H9 (cell line): ENCODE data around the gene UBE2D2. TPM values are rescaled to one million over a fixed set of nuclear protein-coding genes. Genes with fewer than 3 reads are reported as not detected.

ENCODE experiments used
- DNase-seq: peaks from one replicate; pipeline ENCODE4 v3.0.0-alpha.2; 2017
- H2AFZ ChIP-seq: one replicate; pipeline ENCODE4 v1.6.1; 2013; ENCODE audit warnings: mild to moderate bottlenecking, low read length, control low read depth, moderate library complexity
- H2AK5ac ChIP-seq: 2 replicates; pipeline ENCODE4 v1.6.1; 2013; ENCODE audit warnings: low read length, control low read depth, mixed read lengths; ENCODE audit not compliant: insufficient read length
- H2BK120ac ChIP-seq: one replicate; pipeline ENCODE4 v1.6.1; 2013; ENCODE audit warnings: low read depth, mild to moderate bottlenecking, low read length, control low read depth, inconsistent platforms; ENCODE audit not compliant: poor library complexity, severe bottlenecking
- H2BK12ac ChIP-seq: 2 replicates; pipeline ENCODE4 v1.6.1; 2013; ENCODE audit warnings: low read length, control low read depth, mixed read lengths, low read depth; ENCODE audit not compliant: insufficient read length
- H2BK15ac ChIP-seq: 2 replicates; pipeline ENCODE4 v1.6.1; 2013; ENCODE audit warnings: low read depth, low read length, control low read depth
- H2BK20ac ChIP-seq: one replicate; pipeline ENCODE4 v1.6.1; 2013; ENCODE audit warnings: low read depth, mild to moderate bottlenecking, low read length, control low read depth, inconsistent platforms; ENCODE audit not compliant: poor library complexity, severe bottlenecking
- H2BK5ac ChIP-seq: 2 replicates; pipeline ENCODE4 v1.6.1; 2013; ENCODE audit warnings: low read length, control low read depth, mixed read lengths; ENCODE audit not compliant: insufficient read length
- H3K14ac ChIP-seq: 2 replicates; pipeline ENCODE4 v1.6.1; 2013; ENCODE audit warnings: low read length, control low read depth; ENCODE audit not compliant: insufficient read depth
- H3K18ac ChIP-seq: 2 replicates; pipeline ENCODE4 v1.6.1; 2013; ENCODE audit warnings: low read depth, mild to moderate bottlenecking, mixed read lengths, low read length, control low read depth; ENCODE audit not compliant: insufficient read length
- H3K23ac ChIP-seq: 2 replicates; pipeline ENCODE4 v1.6.1; 2013; ENCODE audit warnings: low read length, control low read depth, mixed read lengths, low read depth; ENCODE audit not compliant: insufficient read length
- H3K23me2 ChIP-seq: 2 replicates; pipeline ENCODE4 v1.6.1; 2013; ENCODE audit warnings: low read depth, mild to moderate bottlenecking, mixed read lengths, low read length, control low read depth; ENCODE audit not compliant: insufficient read length, poor library complexity, severe bottlenecking
- H3K27ac ChIP-seq: 2 replicates; pipeline ENCODE4 v1.5.1; 2013; ENCODE audit warnings: low read length, control low read depth, mixed read lengths, low read depth; ENCODE audit not compliant: insufficient read length
- H3K27me3 ChIP-seq: 2 replicates; pipeline ENCODE4 v1.6.1; 2013; ENCODE audit warnings: low read length, control low read depth, inconsistent platforms; ENCODE audit not compliant: insufficient read depth
- H3K4ac ChIP-seq: 2 replicates; pipeline ENCODE4 v1.6.1; 2013; ENCODE audit warnings: low read depth, mild to moderate bottlenecking, control low read depth, inconsistent platforms, low read length, moderate library complexity
- H3K4me1 ChIP-seq: 2 replicates; pipeline ENCODE4 v1.6.1; 2013; ENCODE audit warnings: low read length, control low read depth, inconsistent platforms; ENCODE audit not compliant: insufficient read depth
- H3K4me2 ChIP-seq: 2 replicates; pipeline ENCODE4 v1.6.1; 2013; ENCODE audit warnings: low read length, control low read depth, mixed read lengths; ENCODE audit not compliant: insufficient read length, insufficient read depth
- H3K56ac ChIP-seq: 2 replicates; pipeline ENCODE4 v1.6.1; 2013; ENCODE audit warnings: low read depth, mild to moderate bottlenecking, mixed read lengths, low read length, control low read depth; ENCODE audit not compliant: insufficient read length
- H3K79me1 ChIP-seq: 2 replicates; pipeline ENCODE4 v1.6.1; 2013; ENCODE audit warnings: low read depth, mild to moderate bottlenecking, moderate library complexity, low read length, control low read depth, inconsistent platforms; ENCODE audit not compliant: insufficient read depth, poor library complexity, severe bottlenecking
- H3K79me2 ChIP-seq: 2 replicates; pipeline ENCODE4 v1.6.1; 2013; ENCODE audit warnings: low read length, control low read depth, inconsistent platforms; ENCODE audit not compliant: insufficient read depth
- H3K9ac ChIP-seq: 2 replicates; pipeline ENCODE4 v1.6.1; 2013; ENCODE audit warnings: low read length, control low read depth, mixed read lengths; ENCODE audit not compliant: insufficient read length; ENCODE audit errors: extremely low read depth
- H3K9me3 ChIP-seq: one replicate; pipeline ENCODE4 v1.6.1; 2013; ENCODE audit warnings: low read depth, low read length, inconsistent platforms; ENCODE audit not compliant: control insufficient read depth
- H3T11ph ChIP-seq: one replicate; pipeline ENCODE4 v1.6.1; 2013; ENCODE audit warnings: mild to moderate bottlenecking, low read length, control low read depth, inconsistent platforms
- H4K20me1 ChIP-seq: one replicate; pipeline ENCODE4 v1.6.1; 2013; ENCODE audit not compliant: control insufficient read depth, insufficient read length, insufficient read depth
- H4K5ac ChIP-seq: 2 replicates; pipeline ENCODE4 v1.6.1; 2013; ENCODE audit warnings: low read depth, mild to moderate bottlenecking, mixed read lengths, low read length, control low read depth; ENCODE audit not compliant: insufficient read length
- H4K8ac ChIP-seq: replicated peaks from 2 replicates; pipeline ENCODE4 v1.6.1; 2013; ENCODE audit warnings: low read length, control low read depth, mixed read lengths, low read depth; ENCODE audit not compliant: insufficient read length
- H4K91ac ChIP-seq: 2 replicates; pipeline ENCODE4 v1.6.1; 2013; ENCODE audit warnings: low read depth, mild to moderate bottlenecking, moderate library complexity, mixed read lengths, low read length, control low read depth; ENCODE audit not compliant: insufficient read length
- H3K27ac Mint-ChIP-seq, 3 experiments: 2 replicates in 2 of 3; 3 replicates in 1 of 3; pipeline ENCODE4 v1.8.0; 2020 to 2021; ENCODE audit warnings: mixed read lengths in 3 of 3, mild to moderate bottlenecking in 1 of 3, moderate library complexity in 1 of 3
- H3K27me3 Mint-ChIP-seq: 2 replicates; pipeline ENCODE4 v1.8.0; 2021; ENCODE audit warnings: low read depth, mild to moderate bottlenecking, moderate library complexity, mixed read lengths
- H3K36me3 Mint-ChIP-seq, 3 experiments: 2 replicates in 2 of 3; 3 replicates in 1 of 3; pipeline ENCODE4 v1.8.0; 2020 to 2021; ENCODE audit warnings: low read depth in 3 of 3, mixed read lengths in 3 of 3; ENCODE audit not compliant: insufficient read depth in 1 of 3
- H3K4me1 Mint-ChIP-seq, 2 experiments: 2 replicates each; pipeline ENCODE4 v1.8.0; 2020; ENCODE audit warnings: mixed read lengths in 2 of 2
- H3K4me3 Mint-ChIP-seq, 2 experiments: 2 replicates in 1 of 2; 3 replicates in 1 of 2; pipeline ENCODE4 v1.8.0; 2020 to 2021; ENCODE audit warnings: mild to moderate bottlenecking in 2 of 2, mixed read lengths in 2 of 2, moderate library complexity in 1 of 2
- H3K9me3 Mint-ChIP-seq, 2 experiments: 2 replicates in 1 of 2; 3 replicates in 1 of 2; pipeline ENCODE4 v1.8.0; 2020; ENCODE audit warnings: mild to moderate bottlenecking in 2 of 2, mixed read lengths in 2 of 2, moderate library complexity in 1 of 2
- WGBS: extraction: QIAGEN DNeasy Blood & Tissue Kit; methylation state at CpG from one replicate; pipeline ENCODE4 v1.1.7; 2013; ENCODE audit warnings: missing lambda C conversion rate, low lambda C conversion rate, mixed read lengths; ENCODE audit not compliant: insufficient read length; ENCODE audit errors: extremely low coverage; 5-methylcytosine and 5-hydroxymethylcytosine counted together
- total RNA-seq: library from RNA; stranded (reverse); gene quantifications from 2 replicates; pipeline ENCODE4 v1.2.1, GENCODE V29; 2021
- TF ChIP-seq, protein P1 (sequence below): fragments of 200-600 bp; sonication (generic); conservative IDR thresholded peaks from 3 replicates; pipeline ENCODE4 v1.8.0; 2021; ENCODE audit warnings: antibody characterized with exemption, mild to moderate bottlenecking

UBE2D2 gene
- total RNA-seq, 1 experiment from 2014 or later = 236 TPM

GRCh38 chr5:139652788-139653241, 91.7 kb downstream of the UBE2D2 start:
- Mint-ChIP-seq H3K9me3 (peaks cover 0 to 4% of the 10 kb centered on the region in 2 experiments; a peak in 2 of 5 replicates), H3K36me3 (peaks cover 0 to 9% (median 0%) of the 10 kb centered on the region in 3 experiments; a peak in 1 of 7 replicates), H3K4me3 (peak overlapping the region in 1 of 2 experiments; percentile 97; a peak in 3 of 5 replicates), H3K4me1 (peaks cover 59 to 67% of the 10 kb centered on the region in 2 experiments), H3K27ac (peak overlapping the region in 1 of 3 experiments; percentile 5; a peak in 2 of 7 replicates), H3K27me3 (peaks cover 2% of the 10 kb centered on the region; the same call in 1 of the 2 replicates)
- Histone ChIP-seq H2BK15ac (no peak overlapping the region; the same call in 1 of the 2 replicates), H4K91ac (no peak overlapping the region), H3K4ac (no peak overlapping the region), H3K4me2 (peak overlapping the region; percentile 81), H2BK120ac (no peak overlapping the region), H3K23ac (no peak overlapping the region), H2BK5ac (no peak overlapping the region), H3K14ac (peak overlapping the region; percentile 64; the same call in 1 of the 2 replicates), H3K79me2 (peaks cover 51% of the 10 kb centered on the region; the same call in 1 of the 2 replicates), H3K4me1 (peaks cover 34% of the 10 kb centered on the region), H3K56ac (no peak overlapping the region), H3K9ac (no peak overlapping the region), H2AFZ (no peak overlapping the region), H4K8ac (no peak overlapping the region), H3K23me2 (peaks cover 21% of the 10 kb centered on the region), H3K27me3 (no peaks in the 10 kb centered on the region), H2BK20ac (no peak overlapping the region), H3K18ac (no peak overlapping the region), H3K27ac (no peak overlapping the region), H2AK5ac (no peak overlapping the region), H4K20me1 (peaks cover 9% of the 10 kb centered on the region), H3K79me1 (peaks cover 19% of the 10 kb centered on the region), H4K5ac (no peak overlapping the region), H3T11ph (no peak overlapping the region), H3K9me3 (no peaks in the 10 kb centered on the region), H2BK12ac (no peak overlapping the region)
- TF ChIP-seq, protein P1, sequence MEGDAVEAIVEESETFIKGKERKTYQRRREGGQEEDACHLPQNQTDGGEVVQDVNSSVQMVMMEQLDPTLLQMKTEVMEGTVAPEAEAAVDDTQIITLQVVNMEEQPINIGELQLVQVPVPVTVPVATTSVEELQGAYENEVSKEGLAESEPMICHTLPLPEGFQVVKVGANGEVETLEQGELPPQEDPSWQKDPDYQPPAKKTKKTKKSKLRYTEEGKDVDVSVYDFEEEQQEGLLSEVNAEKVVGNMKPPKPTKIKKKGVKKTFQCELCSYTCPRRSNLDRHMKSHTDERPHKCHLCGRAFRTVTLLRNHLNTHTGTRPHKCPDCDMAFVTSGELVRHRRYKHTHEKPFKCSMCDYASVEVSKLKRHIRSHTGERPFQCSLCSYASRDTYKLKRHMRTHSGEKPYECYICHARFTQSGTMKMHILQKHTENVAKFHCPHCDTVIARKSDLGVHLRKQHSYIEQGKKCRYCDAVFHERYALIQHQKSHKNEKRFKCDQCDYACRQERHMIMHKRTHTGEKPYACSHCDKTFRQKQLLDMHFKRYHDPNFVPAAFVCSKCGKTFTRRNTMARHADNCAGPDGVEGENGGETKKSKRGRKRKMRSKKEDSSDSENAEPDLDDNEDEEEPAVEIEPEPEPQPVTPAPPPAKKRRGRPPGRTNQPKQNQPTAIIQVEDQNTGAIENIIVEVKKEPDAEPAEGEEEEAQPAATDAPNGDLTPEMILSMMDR = no peak
- no peak for DNase-seq
- WGBS = no CpG with 5 or more reads among the region's 5 CpGs
